GM21423 (cell line): ENCODE data around the gene KBTBD12.
"Not testable (repeated sequence)": the region's sequence is repeated elsewhere in the genome, so short reads cannot be mapped to it uniquely, and the experiment has no call there.

Experiments used
- ATAC-seq: cut with Tn5 transposase; IDR thresholded peaks from one replicate; pipeline ENCODE4 v1.9.1; 2021; ENCODE audit warnings: mild to moderate bottlenecking, moderate library complexity; ENCODE audit not compliant: unreplicated experiment

Gene KBTBD12

GRCh38 chr3:127903611-127904375 is 11.2 kb upstream of the KBTBD12 start:
- ATAC-seq: no peak

GRCh38 chr3:127905556-127905955 is 9.5 kb upstream of the KBTBD12 start:
- no peak for ATAC-seq

GRCh38 chr3:127906653-127907052 is 8.4 kb upstream of the KBTBD12 start:
- not testable (repeated sequence) for ATAC-seq

DNA sequence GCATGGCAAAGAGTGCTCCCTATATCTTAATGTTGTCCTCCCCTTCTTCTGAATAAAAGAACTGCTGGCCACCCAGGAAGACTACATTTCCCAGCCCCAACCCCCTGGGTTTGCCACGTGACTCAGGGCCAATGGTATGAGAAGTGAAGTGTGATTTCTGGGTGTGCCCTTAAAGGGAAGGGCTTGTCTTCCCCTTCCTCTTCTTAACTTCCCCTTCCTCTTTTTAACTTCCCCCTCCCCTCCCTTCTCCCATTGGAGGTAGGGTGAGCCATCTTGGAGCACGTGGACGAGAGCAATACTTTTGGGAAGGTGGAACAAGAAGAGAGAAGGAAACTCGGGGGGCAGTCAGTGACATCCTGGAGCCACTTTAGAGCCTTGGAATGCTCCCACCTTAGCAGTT is 6.8 kb upstream of the KBTBD12 start:
- ATAC-seq: no peak

DNA sequence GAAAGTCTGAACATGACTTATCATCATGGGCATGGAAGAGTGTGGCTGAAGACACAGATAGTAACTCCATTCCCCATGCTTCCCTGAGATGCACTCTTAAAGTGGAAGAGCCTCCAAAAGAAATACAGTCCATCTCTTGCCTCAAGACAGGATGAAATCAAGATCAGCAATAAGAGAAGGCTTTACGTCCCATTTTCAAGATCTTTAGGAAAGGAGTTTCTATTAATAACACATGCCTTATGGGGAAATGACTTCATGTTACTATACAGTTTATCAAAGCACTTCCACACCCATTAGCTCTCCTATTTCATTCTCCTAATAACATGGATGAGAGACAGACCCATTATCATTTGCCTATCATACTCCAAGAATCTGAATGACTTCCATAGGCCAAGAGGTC is 6.1 kb upstream of the KBTBD12 start:
- ATAC-seq: no peak

- no peak for ATAC-seq
Measured at GRCh38 chr3:127909646-127910045, 5.4 kb upstream of the KBTBD12 start.

GRCh38 chr3:127911421-127911931 is 3.6 kb upstream of the KBTBD12 start:
- no peak for ATAC-seq

- ATAC-seq: not testable (repeated sequence)
Measured at GRCh38 chr3:127913841-127914240, 1.2 kb upstream of the KBTBD12 start.

GRCh38 chr3:127914584-127914983 is 448 bp upstream of the KBTBD12 start:
- ATAC-seq: no peak

- no peak for ATAC-seq
Measured at GRCh38 chr3:127915937-127916493, 983 bp downstream of the KBTBD12 start.

GRCh38 chr3:127920738-127921137 is 5.7 kb downstream of the KBTBD12 start:
- ATAC-seq: no peak

DNA sequence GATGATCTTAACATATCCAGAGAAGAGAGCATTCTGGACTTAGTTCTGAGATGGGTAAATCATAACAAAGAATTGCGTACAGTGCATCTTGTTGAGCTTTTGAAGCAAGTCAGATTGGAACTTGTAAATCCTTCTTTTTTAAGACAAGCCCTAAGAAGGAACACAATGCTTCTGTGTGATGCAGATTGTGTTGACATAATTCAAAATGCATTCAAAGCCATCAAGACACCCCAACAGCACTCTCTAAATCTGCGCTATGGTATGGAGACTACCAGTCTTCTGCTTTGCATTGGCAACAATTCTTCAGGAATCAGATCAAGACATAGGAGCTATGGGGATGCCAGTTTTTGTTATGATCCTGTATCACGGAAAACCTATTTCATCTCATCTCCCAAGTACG is 8.6 kb downstream of the KBTBD12 start:
- ATAC-seq: no peak

DNA sequence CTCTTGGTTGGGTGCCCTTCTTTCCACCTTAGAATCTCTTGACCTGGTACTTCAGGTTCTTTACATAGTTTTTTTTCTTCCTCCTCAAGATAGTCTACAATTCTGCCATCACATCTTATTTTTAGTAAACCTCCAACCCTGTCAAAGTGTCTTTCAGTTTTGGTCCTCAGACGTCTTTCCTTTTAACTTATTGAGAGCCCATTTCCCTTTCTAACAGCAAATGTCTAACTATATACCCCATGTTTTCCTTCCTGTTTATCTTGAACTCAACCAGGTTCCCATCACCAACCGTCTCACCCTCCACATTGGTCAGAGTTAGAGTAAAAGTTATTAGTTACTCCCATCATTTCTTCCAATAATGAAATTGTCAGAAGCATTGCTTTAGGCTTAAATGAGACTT is 10.4 kb downstream of the KBTBD12 start:
- no peak for ATAC-seq

- no peak for ATAC-seq
Measured at GRCh38 chr3:127927829-127928604, 13.0 kb downstream of the KBTBD12 start.

DNA sequence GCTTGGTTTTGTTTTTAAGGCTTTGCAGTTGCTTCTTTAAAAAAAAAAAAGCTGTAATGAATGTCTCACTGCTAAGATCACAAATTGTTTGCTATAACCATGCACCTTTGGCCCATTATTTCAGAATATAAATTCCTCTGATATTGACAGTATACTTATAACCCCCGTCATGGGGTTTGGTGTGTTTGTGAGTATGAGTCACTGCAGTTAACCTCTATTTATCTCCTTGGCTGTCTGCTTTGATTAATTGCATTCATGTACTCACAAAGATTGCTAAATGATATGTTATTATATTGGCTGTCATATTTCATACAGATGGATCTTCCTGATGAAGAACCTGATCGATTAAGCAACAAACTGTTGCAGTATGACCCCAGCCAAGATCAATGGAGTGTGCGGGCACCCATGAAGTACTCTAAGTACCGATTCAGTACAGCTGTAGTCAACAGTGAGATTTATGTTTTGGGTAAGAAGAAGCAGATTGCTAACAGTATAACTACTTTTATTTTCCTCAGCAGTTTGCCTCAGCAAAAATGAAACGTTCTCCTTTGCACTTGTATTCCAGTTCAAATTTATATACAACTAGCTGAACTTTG is 14.9 kb downstream of the KBTBD12 start:
- ATAC-seq: no peak

GRCh38 chr3:127933396-127933795 is 18.4 kb downstream of the KBTBD12 start:
- ATAC-seq: no peak

DNA sequence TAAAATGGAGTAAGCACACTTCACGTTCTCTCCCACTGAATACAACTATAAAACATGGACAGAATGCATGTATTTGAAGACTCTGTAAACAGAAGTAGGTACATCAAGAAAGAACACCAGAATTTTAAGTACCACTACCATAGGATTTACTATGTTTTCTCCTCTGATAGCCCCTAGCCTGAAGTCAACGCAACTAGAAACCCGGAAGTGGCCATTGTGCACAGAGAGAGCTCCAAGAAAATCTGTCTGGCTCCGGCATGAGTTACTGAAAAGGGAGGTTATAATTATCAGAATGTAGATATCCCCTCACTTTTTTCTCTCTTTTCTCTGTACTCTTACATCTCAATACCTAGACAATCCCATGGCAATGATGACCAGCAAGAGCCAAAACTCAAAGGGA is 23.8 kb downstream of the KBTBD12 start:
- no peak for ATAC-seq

DNA sequence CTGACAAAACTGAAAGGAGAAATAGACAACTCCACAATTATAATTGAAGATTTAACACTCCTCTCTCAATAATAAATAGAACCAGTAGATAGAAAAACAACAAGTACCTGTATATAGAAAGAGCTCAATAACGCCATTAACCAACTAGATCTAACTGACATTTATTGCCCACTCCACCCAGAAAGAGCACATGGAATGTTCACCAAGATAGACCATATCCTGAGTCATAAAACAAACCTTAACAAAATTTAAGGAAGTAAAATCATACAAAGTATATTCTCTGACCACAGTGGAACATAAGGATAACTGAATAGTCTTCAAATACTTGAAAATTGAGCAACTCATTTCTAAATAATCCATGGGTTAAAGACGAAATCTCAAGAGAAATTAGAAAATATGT is 25.1 kb downstream of the KBTBD12 start:
- no peak for ATAC-seq

DNA sequence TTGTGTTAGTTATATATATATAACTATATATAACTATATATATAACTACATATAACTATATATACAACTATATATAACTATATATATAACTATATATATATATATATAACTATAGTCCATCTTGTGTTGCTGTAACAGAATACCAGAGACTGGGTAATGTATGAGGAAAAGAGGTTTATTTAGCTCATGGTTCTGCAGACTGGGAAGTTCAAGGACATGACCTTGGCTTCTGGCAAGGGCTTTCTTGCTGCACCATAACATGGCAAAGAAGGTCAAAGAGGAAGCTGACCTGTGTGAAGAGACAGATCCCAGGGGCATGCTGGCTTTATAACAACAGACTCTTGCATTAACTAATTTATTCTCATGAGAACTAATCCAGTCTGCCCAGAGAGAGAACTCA is 27.6 kb downstream of the KBTBD12 start:
- ATAC-seq: no peak

DNA sequence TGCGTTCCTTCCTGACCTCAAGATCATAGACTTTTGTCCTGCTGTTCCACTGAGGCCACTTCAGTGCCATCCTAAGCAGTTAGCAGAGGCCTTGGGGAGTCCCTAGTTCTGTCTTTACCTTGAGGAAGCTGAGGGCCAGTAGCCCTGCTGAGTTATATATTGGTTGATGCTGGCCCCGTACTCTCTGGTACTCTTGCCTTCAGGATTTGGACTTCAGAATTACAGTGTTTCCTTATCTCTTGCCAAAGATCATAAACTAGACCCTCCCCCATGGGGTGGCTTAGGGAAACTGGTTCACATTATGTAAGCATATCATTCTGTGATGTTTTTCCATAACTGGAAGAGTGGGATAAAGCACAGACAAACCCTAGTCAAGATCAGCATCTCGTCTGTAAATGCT is 33.2 kb downstream of the KBTBD12 start:
- ATAC-seq: no peak

DNA sequence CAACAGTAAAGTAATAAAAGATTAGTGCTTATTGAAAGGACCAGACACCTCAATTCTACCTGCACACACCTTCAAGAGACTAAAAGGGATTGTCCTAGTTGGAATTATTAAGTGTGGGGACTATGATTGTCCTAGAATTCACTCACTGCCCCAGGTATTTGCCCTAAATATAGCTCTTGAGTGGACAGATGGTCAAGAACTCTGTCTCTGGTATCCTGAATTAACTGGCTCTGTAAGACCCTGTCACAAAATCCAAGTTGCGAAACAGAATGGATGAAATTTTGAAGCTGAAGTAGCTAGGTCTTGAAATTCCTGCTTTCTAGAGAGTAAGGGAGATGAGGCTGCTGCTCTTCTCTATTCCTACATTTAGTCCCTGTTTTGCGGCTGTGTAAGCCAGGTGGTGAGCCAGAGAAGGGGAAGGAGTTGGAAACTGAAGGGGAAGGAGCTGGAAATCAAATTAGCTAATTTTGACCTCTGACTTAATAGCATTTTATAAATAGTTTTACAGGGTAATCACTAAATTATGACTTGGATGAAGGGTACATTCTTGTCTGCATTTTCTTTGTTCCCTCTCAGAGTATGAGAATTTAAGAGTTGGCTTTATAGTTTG is 34.5 kb downstream of the KBTBD12 start:
- no peak for ATAC-seq
